BJ (cell line): ENCODE results near the gene ANKRD23. TPM values are rescaled to one million over a fixed set of nuclear protein-coding genes. Genes with fewer than 3 reads are reported as not detected.

Experiments
- CTCF ChIA-PET: fragments of 350-600 bp; formaldehyde crosslinking; extraction: SDS; loops from one replicate; lab custom pipeline; 2021; ENCODE audit warnings: antibody characterized with exemption, inconsistent platforms; lab: Yijun Ruan, JAX
- POLR2A ChIA-PET: fragments of 300-600 bp; sonication (Branson Sonifier 250); formaldehyde crosslinking; extraction: SDS; loops from one replicate; lab custom pipeline; 2021; ENCODE audit warnings: antibody characterized with exemption; lab: Charles Lee
- DNase-seq: peaks from one replicate; pipeline ENCODE4 v3.0.0-alpha.2; 2011; ENCODE audit warnings: low read depth
- H3K27me3 ChIP-seq: 2 replicates; pipeline ENCODE4 v1.6.0; 2011; ENCODE audit warnings: low read length; ENCODE audit not compliant: control insufficient read depth, insufficient read depth
- H3K36me3 ChIP-seq: 2 replicates; pipeline ENCODE4 v1.5.1; 2011; ENCODE audit warnings: low read length; ENCODE audit not compliant: control insufficient read depth, insufficient read depth
- H3K4me3 ChIP-seq: 2 replicates; pipeline ENCODE4 v1.5.1; 2011; ENCODE audit warnings: low read depth, mild to moderate bottlenecking, control low read depth, low read length
- polyA plus RNA-seq: library from polyadenylated mRNA; depleted of rRNA; stranded (reverse); fragments of >200 nt; gene quantifications from 2 replicates; pipeline ENCODE4 v1.2.3, GENCODE V29; 2011; rRNA removed
- small RNA-seq: library from RNA; depleted of rRNA; stranded (forward); fragments of <200 nt; gene quantifications from one replicate; pipeline ENCODE3, GENCODE V24; 2012; ENCODE audit warnings: low replicate concordance, low read depth; ENCODE audit not compliant: insufficient read length
- TF ChIP-seq, protein P1 (sequence below): IDR thresholded peaks from 2 replicates; pipeline ENCODE4 v1.5.1; 2011; ENCODE audit warnings: low read depth, mild to moderate bottlenecking, control low read depth, inconsistent platforms, low read length, moderate library complexity; ENCODE audit not compliant: insufficient read depth

The ANKRD23 gene
- polyA plus RNA-seq, 1 experiment, result 1.4 TPM

DNA sequence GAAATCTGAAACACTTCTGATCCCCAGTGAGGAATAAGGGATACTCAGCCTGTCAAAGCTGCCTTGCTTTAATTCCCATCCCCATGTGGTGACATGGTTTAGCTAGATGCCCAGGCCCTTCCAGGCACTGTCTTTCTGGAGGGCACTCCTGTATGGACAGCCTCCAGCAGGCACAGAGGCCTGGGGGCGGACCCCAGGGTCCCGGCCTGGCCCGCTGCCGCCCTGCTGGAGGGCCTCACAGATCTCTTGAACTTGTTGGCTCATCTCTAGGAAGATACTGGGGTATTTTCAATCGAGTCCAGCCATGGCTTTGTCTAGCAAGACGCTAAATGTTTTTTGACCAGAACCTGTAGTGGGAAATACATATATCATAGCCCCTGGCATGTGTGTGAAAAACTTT lies 48.7 kb downstream of the ANKRD23 start:
- H3K36me3 ChIP-seq, result peaks cover 2% of the 10 kb centered on the region; the same call in 1 of the 2 replicates
- no peak overlapping the region for H3K4me3 ChIP-seq
- POLR2A ChIA-PET, result no interaction called here
- CTCF ChIA-PET, result no interaction called here
- no peaks in the 10 kb centered on the region for H3K27me3 ChIP-seq
- TF ChIP-seq, protein P1, sequence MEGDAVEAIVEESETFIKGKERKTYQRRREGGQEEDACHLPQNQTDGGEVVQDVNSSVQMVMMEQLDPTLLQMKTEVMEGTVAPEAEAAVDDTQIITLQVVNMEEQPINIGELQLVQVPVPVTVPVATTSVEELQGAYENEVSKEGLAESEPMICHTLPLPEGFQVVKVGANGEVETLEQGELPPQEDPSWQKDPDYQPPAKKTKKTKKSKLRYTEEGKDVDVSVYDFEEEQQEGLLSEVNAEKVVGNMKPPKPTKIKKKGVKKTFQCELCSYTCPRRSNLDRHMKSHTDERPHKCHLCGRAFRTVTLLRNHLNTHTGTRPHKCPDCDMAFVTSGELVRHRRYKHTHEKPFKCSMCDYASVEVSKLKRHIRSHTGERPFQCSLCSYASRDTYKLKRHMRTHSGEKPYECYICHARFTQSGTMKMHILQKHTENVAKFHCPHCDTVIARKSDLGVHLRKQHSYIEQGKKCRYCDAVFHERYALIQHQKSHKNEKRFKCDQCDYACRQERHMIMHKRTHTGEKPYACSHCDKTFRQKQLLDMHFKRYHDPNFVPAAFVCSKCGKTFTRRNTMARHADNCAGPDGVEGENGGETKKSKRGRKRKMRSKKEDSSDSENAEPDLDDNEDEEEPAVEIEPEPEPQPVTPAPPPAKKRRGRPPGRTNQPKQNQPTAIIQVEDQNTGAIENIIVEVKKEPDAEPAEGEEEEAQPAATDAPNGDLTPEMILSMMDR, result no peak
- DNase-seq, result no peak

DNA sequence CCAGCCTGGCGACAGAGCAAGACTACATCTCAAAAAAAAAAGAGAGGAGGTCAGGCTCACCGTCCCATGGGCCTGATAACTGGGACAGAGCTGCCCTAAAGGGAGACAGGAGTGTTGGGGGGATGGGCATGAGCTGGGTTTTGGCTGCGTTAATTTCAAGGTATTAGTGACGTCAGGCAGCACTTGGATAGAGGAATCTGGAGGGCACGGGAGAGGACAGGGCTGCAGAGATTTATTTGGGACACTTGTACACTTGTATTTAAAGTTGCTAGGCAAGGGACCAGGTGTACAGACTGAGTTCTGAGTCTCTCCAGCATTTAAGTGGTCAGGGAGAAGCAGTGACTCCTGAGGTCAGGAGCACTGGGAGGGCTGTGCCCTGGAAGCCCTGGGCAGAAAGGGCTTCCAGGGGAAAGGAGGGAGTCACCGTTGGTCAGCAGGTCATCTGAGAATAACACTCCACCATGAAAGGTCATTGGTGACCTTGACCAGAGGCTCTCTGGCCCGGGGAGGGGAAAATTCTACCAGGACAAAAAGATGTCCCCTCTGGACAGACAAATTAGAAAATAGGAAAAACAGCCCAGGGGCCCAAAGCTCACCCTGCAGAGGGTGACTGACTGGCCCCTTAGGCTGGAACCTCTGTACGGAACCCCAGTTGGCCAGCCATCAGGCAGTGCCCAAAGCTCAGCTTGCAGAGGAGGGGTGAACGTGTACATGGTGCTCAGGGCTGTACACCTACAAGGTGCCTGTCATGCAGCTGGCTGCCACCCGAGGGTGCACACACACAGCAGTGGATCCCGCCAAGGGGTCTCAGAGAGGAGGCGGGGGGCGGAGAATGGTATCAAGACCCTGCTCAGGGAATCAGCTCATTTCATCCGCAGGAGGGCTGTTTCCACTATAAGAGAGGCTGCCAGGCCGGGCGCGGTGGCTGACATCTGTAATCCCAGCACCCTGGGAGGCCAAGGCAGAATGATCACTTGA lies 50.8 kb downstream of the ANKRD23 start:
- ChIA-PET CTCF (interaction anchor here (2.4 kb wide), 1 partner anchor 30 kb away, joined by 7 read pairs; no protein-coding TSS in a partner anchor), POLR2A (no interaction called here)
- TF ChIP-seq, protein P1, result no peak
- no peaks in the 10 kb centered on the region for H3K27me3 ChIP-seq
- DNase-seq, result no peak
- no peak overlapping the region for H3K4me3 ChIP-seq
- H3K36me3 ChIP-seq, result no peaks in the 10 kb centered on the region

GRCh38 chr2:96789245-96789617 lies 54.6 kb downstream of the ANKRD23 start:
- DNase-seq, result no peak
- Histone ChIP-seq H3K36me3 (no peaks in the 10 kb centered on the region), H3K4me3 (no peak overlapping the region), H3K27me3 (no peaks in the 10 kb centered on the region)
- CTCF ChIA-PET, result no interaction called here
- TF ChIP-seq, protein P1, result no peak
- POLR2A ChIA-PET, result no interaction called here

DNA sequence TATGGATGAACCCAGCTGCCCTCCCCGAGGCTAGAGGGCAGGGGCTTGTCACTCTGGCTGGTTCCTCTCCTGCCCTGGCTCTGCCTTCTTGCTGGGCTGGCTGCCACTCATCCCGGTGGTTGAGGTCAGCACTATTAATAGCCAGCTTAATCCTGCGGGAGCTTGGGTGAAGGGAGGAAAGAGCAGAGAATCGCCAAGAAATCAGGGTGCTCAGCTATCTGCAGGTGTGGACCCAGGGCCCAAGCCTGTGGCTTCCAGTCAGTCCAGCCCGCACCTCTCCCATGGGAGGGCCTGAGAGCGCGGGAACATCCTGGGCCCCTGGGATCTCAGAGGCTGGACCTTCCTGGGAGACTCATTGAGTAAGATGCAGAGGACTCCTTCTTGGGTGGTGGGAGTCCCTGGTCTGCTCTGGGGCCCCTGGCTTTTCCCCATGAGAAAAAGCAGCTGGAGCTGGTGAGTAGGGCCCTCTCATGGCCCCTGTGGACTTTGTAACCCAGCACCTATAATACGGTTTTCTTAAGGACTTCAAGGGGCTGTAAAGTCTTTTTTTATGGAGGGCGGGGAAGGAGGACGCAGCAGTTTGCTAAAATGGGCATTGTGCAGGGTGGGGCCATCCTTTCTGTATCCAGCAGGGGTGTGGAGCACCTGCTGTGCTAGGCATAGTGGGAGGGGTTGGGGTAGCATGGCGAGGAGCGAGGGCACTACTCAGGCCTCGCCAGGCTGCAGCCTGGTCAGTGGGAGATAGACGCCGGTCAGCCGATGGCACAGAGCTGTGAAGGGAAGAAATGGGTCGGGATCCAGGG lies 55.2 kb downstream of the ANKRD23 start:
- H3K36me3 ChIP-seq, result no peaks in the 10 kb centered on the region
- DNase-seq, result no peak
- TF ChIP-seq, protein P1, result no peak
- H3K27me3 ChIP-seq, result no peaks in the 10 kb centered on the region
- no peak overlapping the region for H3K4me3 ChIP-seq
- ChIA-PET CTCF (interaction anchor here (1.0 kb wide), 1 partner anchor 83 kb away, joined by 3 read pairs; no protein-coding TSS in a partner anchor), POLR2A (no interaction called here)

Small RNA genes lying within 50 kb of the gene (small RNA-seq; reads per million reads assigned to genes)
- gene MIR3127, result not detected

Other genes with a start within 250 kb of the ANKRD23 start
- 15.2 and 28.3 TPM in 2 replicates for gene KANSL3, start 205.7 kb downstream of the ANKRD23 start, polyA plus RNA-seq
- 0.07 and 0.09 TPM in 2 replicates for gene FER1L5, start 201.3 kb downstream of the ANKRD23 start, polyA plus RNA-seq
- 29.6 and 30.8 TPM in 2 replicates for gene LMAN2L, start 104.0 kb downstream of the ANKRD23 start, polyA plus RNA-seq
- gene CNNM4, start 83.1 kb downstream of the ANKRD23 start, polyA plus RNA-seq, result 4.4 and 7.2 TPM in 2 replicates
- gene CNNM3, start 27.8 kb downstream of the ANKRD23 start, polyA plus RNA-seq, result 7.6 and 9.8 TPM in 2 replicates
- gene ANKRD39, start 14.0 kb upstream of the ANKRD23 start, polyA plus RNA-seq, result 6.8 and 8.1 TPM in 2 replicates
- gene SEMA4C, start 26.1 kb upstream of the ANKRD23 start, polyA plus RNA-seq, result 16.4 and 29.7 TPM in 2 replicates
- not detected in 2 replicates for gene FAM178B, start 142.6 kb upstream of the ANKRD23 start, polyA plus RNA-seq